EH (cell line): ENCODE measurements around the gene MPP1.
A peak's percentile ranks its signal among the peaks of the same experiment; 100 is the strongest.
"Not testable (repeated sequence)": the region's sequence is repeated elsewhere in the genome, so short reads cannot be mapped to it uniquely, and the experiment has no call there.

Source experiments
- DNase-seq: peaks from one replicate; pipeline ENCODE4 v3.0.0-alpha.2; 2015; ENCODE audit warnings: low read depth

MPP1 gene

GRCh38 chrX:154804957-154805695 lies at the start of gene MPP1:
MPP1 (minus strand) TSS chrX:154805485; CDS start chrX:154805373, 112 bp downstream.
- DNase-seq, result peak; percentile 76

DNA sequence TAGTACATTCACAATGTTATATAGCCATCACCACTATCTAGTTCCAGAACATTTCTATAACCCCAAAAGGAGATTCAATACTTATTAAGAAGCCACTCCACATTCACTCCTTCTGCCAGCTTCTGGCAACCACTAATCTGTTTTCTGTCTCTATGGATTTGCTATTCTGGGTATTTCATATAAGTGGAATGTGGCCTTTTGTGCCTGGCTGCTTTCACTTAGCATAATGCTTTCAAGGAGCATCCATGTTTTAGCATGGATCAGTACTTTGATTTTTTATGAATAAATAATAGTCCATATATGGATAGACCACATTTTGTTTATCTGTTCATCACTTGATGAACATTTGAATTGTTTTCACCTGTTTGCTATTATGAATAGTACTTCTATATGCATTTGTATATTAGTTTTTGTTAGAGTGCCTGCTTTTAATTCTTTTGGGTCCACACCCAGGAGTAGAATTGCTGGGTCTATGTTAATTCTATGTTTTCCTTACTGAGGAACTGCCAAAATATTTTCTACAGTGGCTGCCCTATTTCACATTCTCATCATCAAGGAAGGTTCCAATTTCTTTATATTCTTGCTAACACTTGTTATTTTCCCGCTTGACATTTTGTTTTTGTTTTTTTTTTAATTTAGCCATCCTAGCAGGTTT lies 45.8 kb upstream of the MPP1 start:
- no peak for DNase-seq

- DNase-seq, result peak; percentile 65
These were observed 35.6 kb upstream of the MPP1 start for GRCh38 chrX:154840856-154841255.

DNA sequence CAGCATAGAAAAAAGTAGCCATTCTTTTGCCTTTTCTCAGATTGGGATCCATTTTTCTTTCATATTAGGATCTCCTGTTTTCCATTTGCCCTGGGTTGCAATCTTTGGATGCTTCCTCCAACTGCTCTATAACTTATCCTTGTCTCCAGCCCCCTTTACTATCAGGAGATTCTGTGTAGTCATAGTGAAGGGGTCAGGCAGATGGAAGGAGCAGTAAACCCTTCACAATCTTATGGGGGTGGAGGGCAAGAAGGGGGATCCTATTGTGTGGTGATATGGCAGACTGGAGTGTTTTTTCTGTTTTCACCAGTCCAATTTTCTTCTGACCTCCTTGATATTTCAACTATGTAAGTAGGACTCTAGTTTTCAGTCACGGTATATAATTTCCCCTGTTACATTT lies 30.9 kb upstream of the MPP1 start:
- DNase-seq, result no peak

DNA sequence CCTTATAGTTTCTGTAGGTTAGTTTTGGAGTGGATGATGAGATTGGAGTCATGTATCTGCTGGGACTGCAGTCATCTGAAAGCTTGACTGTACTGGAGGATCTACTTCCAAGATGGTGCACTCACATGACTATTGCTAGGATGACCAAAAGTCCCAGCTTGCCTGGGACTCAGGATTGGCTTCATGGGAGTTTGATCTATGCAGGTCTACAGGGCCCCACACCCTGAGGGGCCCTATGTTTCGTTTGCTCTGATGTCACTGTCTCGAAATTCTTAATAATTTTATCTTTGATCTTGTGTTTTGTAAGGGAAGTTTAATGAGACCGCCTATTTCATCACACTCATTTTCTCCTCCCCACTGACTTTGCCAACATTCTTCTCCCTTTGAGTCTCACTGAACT lies 29.3 kb upstream of the MPP1 start, which contains the start of gene SMIM9:
Gene SMIM9, minus strand, starts transcription at position 101 of the 400 bp plus-strand sequence. CDS start 3,806 bp downstream, outside the sequence.
- DNase-seq, result peak; percentile 2

DNA sequence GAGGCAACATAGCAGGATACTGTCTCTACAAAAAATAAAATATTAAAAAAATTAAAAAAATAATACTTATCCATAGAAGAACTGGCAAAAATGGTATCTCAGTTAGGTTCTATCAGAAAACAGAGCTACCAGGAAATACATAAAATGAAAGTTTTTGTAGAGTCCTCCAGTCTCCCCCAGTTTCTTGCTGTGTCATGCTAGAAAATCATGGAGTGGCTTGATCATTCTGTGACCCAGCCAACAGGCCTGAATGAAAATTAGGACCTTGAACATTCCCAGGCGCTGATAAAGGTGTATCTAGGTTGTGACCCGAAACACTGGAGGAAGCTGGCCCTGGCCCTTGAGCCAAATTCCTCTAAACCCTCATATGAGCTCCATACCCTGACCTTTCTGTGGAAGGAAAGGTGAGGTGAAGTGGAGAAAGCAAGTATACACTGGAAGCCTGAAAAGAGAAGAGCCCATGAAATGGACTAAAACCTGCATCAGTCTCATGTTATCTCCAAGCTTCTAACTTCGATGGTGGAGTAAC lies 28.5 kb upstream of the MPP1 start:
- DNase-seq, result no peak

- no peak for DNase-seq
These were observed 24.7 kb upstream of the MPP1 start for GRCh38 chrX:154829926-154830442.

GRCh38 chrX:154829134-154829533 lies 23.8 kb upstream of the MPP1 start:
- DNase-seq, result no peak

GRCh38 chrX:154828016-154828408 lies 22.7 kb upstream of the MPP1 start:
- DNase-seq, result no peak

- peak; percentile 1 for DNase-seq
These were observed 22.1 kb upstream of the MPP1 start for GRCh38 chrX:154827194-154828015.

DNA sequence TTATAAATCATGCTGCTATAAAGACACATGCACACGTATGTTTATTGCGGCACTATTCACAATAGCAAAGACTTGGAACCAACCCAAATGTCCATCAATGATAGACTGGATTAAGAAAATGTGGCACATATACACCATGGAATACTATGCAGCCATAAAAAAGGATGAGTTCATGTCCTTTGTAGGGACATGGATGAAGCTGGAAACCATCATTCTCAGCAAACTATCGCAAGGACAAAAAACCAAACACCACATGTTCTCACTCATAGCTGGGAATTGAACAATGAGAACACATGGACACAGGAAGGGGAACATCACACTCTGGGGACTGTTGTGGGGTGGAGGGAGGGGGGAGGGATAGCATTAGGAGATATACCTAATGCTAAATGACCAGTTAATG lies 20.3 kb upstream of the MPP1 start:
- DNase-seq, result not testable (repeated sequence)

- no peak for DNase-seq
These were observed 19.4 kb upstream of the MPP1 start for GRCh38 chrX:154824638-154825037.

GRCh38 chrX:154822029-154822428 lies 16.7 kb upstream of the MPP1 start:
- no peak for DNase-seq

- no peak for DNase-seq
These were observed 16.2 kb upstream of the MPP1 start for GRCh38 chrX:154821523-154821922.

GRCh38 chrX:154819771-154820341 lies 14.6 kb upstream of the MPP1 start:
- no peak for DNase-seq

GRCh38 chrX:154818916-154819770 lies 13.9 kb upstream of the MPP1 start:
- DNase-seq, result no peak

- not testable (repeated sequence) for DNase-seq
These were observed 11.8 kb upstream of the MPP1 start for GRCh38 chrX:154817048-154817618.

DNA sequence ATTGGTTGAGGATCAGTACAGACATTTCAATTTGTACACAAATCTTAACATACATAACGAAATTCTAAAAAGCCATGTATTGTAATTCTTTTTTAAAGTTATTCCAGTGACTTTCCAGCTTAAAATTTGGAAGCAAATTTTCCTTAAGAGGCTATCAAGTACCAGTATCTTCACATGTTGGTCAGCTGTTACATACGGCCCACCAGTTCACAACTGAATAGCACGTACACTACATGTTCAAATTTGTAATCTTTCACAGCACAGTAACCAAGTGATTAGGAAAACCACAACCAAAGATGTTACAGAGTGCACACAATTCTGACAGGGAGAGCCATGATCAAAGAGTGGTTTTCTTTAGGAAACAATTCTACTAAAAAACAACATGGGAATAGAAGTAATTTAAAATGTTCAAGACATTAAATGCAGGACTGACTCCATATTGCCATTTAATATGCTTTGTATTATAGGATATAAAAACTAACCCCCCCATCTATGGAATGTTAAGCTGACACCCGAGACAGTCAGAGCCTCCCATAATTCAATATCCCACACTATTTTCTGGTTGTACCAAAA lies 11.1 kb upstream of the MPP1 start:
- DNase-seq, result not testable (repeated sequence)

- peak; percentile 71 for DNase-seq
These were observed 10.1 kb upstream of the MPP1 start for GRCh38 chrX:154815274-154815818.

DNA sequence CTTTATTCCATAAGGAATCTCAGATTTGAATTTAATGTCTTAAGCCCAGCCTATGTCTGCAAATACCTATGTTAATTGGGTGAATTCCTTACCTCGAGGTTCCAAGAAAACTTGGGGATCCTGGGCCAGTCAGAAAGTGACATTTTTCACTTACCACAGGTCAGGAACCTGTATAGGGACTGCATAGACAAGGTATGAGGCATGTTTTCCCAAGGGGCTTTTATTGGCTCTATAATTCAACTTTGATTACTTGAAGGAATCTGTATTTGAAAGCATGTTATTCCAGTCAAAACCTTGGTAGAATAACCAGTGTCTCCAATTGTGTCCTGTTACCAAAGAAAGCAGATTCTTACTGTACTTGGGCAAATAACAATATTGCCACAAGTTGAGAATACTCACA lies 8.5 kb upstream of the MPP1 start:
- no peak for DNase-seq
